ENCODE measurements around the gene RNF149.

GRCh38 chr2:101231937-101232730, 76.4 kb downstream of the RNF149 start:
- TF ChIP-seq CTCF (IDR thresholded peaks at IDR 0.05; ENCODE audit: low read depth, low read length), result no peak
- no peak for TF ChIP-seq POLR2A (IDR thresholded peaks at IDR 0.05; ENCODE audit: extremely low read depth, insufficient read length)
- TF ChIP-seq MAX (IDR thresholded peaks at IDR 0.05; ENCODE audit: low read depth, low read length), result no peak
- TF ChIP-seq MYC (IDR thresholded peaks at IDR 0.05; ENCODE audit: low read depth, low read length), result no peak

All from NB4 (cell line).